SK-N-SH treated with all-trans-retinoic acid at 6 μM for 48 hours (cell line): ENCODE measurements around the gene LCP1.

ENCODE experiments used
- ATAC-seq: fragments of 200-7000 bp; cut with Tn5 transposase; 3 replicates; pipeline ENCODE4 v1.9.1; 2020; ENCODE audit warnings: mild to moderate bottlenecking, moderate library complexity
- ARNTL ChIP-seq: fragments of 450-650 bp; formaldehyde crosslinking; IDR thresholded peaks from 2 replicates; pipeline ENCODE4 v1.5.0; 2020; ENCODE audit warnings: low read depth, mild to moderate bottlenecking, moderate library complexity, borderline replicate concordance
- BACH2 ChIP-seq: fragments of 250-450 bp; sonication (Bioruptor Pico); IDR thresholded peaks from 2 replicates; pipeline ENCODE4 v1.9.0; 2021; ENCODE audit warnings: mild to moderate bottlenecking, borderline replicate concordance
- CSDC2 ChIP-seq: fragments of 250-450 bp; sonication (Bioruptor Pico); IDR thresholded peaks from 2 replicates; pipeline ENCODE4 v1.5.0; 2020; ENCODE audit warnings: mild to moderate bottlenecking, moderate library complexity
- ESRRG ChIP-seq: fragments of 250-450 bp; sonication (Bioruptor Pico); IDR thresholded peaks from 2 replicates; pipeline ENCODE4 v1.6.1; 2021; ENCODE audit warnings: mild to moderate bottlenecking
- GLIS3 ChIP-seq: fragments of 250-450 bp; sonication (Bioruptor Pico); IDR thresholded peaks from 2 replicates; pipeline ENCODE4 v1.5.0; 2020; ENCODE audit warnings: mild to moderate bottlenecking, moderate library complexity
- ISL1 ChIP-seq: fragments of 250-450 bp; sonication (Bioruptor Pico); IDR thresholded peaks from 2 replicates; pipeline ENCODE4 v2.1.2; 2022; ENCODE audit warnings: mild to moderate bottlenecking, moderate library complexity
- OSR1 ChIP-seq: fragments of 250-450 bp; sonication (Bioruptor Pico); IDR thresholded peaks from 2 replicates; pipeline ENCODE4 v1.8.0; 2022; ENCODE audit warnings: moderate library complexity, mild to moderate bottlenecking, inconsistent platforms
- PPARA ChIP-seq: fragments of 250-450 bp; sonication (Bioruptor Pico); IDR thresholded peaks from 2 replicates; pipeline ENCODE4 v1.5.0; 2020; ENCODE audit warnings: mild to moderate bottlenecking, borderline replicate concordance
- RARB ChIP-seq: fragments of 250-450 bp; sonication (Bioruptor Pico); IDR thresholded peaks from 2 replicates; pipeline ENCODE4 v1.8.0; 2021; ENCODE audit warnings: mild to moderate bottlenecking, moderate library complexity
- SNAI2 ChIP-seq: fragments of 250-450 bp; sonication (Bioruptor Pico); IDR thresholded peaks from 2 replicates; pipeline ENCODE4 v1.5.0; 2020; ENCODE audit warnings: mild to moderate bottlenecking, moderate library complexity
- TCF4 ChIP-seq: fragments of 250-450 bp; sonication (Bioruptor Pico); IDR thresholded peaks from 2 replicates; pipeline ENCODE4 v1.8.0; 2021; ENCODE audit warnings: mild to moderate bottlenecking, moderate library complexity, borderline replicate concordance
- ZC3H10 ChIP-seq: fragments of 250-450 bp; sonication (Bioruptor Pico); IDR thresholded peaks from 2 replicates; pipeline ENCODE4 v1.5.1; 2021; ENCODE audit warnings: mild to moderate bottlenecking, moderate library complexity
- ZFP3 ChIP-seq: fragments of 250-450 bp; sonication (Bioruptor Pico); IDR thresholded peaks from 2 replicates; pipeline ENCODE4 v1.5.0; 2020; ENCODE audit warnings: mild to moderate bottlenecking, moderate library complexity
- ZFP30 ChIP-seq: fragments of 450-650 bp; formaldehyde crosslinking; IDR thresholded peaks from 2 replicates; pipeline ENCODE4 v1.5.0; 2022; ENCODE audit warnings: mild to moderate bottlenecking, moderate library complexity
- ZNF70 ChIP-seq: fragments of 450-650 bp; formaldehyde crosslinking; IDR thresholded peaks from 2 replicates; pipeline ENCODE4 v1.5.0; 2020; ENCODE audit warnings: mild to moderate bottlenecking, moderate library complexity
- ZNF8 ChIP-seq: fragments of 450-650 bp; formaldehyde crosslinking; IDR thresholded peaks from 2 replicates; pipeline ENCODE4 v1.5.0; 2020; ENCODE audit warnings: mild to moderate bottlenecking, moderate library complexity
- TF ChIP-seq, protein P1 (sequence below): fragments of 250-450 bp; sonication (Bioruptor Pico); IDR thresholded peaks from 2 replicates; pipeline ENCODE4 v1.5.1; 2020; ENCODE audit warnings: low read depth, mild to moderate bottlenecking, moderate library complexity
- TF ChIP-seq, protein P2 (sequence below): fragments of 250-450 bp; sonication (Bioruptor Pico); IDR thresholded peaks from 2 replicates; pipeline ENCODE4 v1.8.0; 2020; ENCODE audit warnings: mild to moderate bottlenecking, moderate library complexity, borderline replicate concordance
- TF ChIP-seq, protein P3 (sequence below): fragments of 250-450 bp; sonication (Bioruptor Pico); IDR thresholded peaks from 2 replicates; pipeline ENCODE4 v1.8.0; 2021; ENCODE audit warnings: low read depth, mild to moderate bottlenecking, moderate library complexity, borderline replicate concordance
- TF ChIP-seq, protein P4 (sequence below): fragments of 250-450 bp; sonication (Bioruptor Pico); IDR thresholded peaks from 2 replicates; pipeline ENCODE4 v1.5.0; 2020; ENCODE audit warnings: mild to moderate bottlenecking, moderate library complexity

Gene LCP1

DNA sequence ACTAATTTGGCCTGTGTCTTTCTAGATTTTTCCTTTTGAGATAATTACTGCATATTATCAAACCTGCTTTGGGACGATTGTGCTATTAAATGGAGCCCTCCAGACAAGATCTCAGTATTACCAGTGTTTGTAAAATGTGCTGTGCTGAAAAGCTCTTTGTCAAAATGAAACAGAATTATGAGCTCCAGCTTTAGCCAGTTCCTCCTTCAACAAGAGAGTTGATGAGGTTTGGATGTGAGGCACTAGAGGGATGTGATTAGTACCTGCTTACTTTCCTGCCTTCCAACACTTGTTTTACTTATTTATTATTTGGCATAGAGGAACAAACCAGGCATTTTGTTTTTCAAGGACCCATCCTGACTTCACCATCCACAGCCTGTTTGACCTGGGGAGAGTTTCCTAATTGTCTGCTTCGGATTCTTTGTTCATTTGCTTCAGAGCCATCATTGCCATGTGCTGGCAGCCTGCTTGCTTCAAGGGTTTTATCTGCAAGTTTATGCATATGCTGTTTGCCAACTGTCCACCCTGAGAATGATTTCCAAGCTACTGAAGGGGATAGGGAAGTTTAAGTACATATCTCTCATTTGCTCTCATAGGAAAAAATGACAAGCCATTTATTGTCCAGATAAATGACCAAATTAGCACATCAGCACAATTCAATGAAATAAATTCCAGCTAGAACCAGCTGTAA is 44.2 kb downstream of the LCP1 start (continued):
- no peak for TF ChIP-seq ZNF70 (CRISPR knock-in tag)
- no peak for TF ChIP-seq ZFP30 (CRISPR knock-in tag)

DNA sequence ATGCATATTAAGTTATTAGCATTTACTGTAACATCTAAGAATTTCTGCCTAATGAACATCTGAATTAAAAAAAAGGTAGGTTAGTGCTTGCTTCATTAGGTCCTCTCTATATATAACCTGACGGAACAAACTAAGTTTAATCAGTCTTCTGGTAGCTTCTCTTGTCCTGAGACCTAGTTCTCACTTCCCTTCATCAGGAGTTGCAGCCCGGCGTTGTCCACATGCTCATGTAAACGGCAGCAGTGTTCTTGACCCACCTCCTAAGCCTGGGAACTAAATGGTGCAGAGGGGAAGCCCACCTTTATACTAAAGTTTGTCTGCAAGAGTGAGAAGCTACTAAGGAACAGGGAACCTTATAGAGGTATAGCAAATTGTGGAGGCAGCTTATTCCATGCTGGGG is 45.3 kb downstream of the LCP1 start:
- ATAC-seq, result no peak
- TF ChIP-seq, protein P1, sequence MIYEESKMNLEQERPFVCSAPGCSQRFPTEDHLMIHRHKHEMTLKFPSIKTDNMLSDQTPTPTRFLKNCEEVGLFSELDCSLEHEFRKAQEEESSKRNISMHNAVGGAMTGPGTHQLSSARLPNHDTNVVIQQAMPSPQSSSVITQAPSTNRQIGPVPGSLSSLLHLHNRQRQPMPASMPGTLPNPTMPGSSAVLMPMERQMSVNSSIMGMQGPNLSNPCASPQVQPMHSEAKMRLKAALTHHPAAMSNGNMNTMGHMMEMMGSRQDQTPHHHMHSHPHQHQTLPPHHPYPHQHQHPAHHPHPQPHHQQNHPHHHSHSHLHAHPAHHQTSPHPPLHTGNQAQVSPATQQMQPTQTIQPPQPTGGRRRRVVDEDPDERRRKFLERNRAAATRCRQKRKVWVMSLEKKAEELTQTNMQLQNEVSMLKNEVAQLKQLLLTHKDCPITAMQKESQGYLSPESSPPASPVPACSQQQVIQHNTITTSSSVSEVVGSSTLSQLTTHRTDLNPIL (CRISPR knock-in tag), result no peak
- TF ChIP-seq ZC3H10 (no peak), SNAI2 (CRISPR knock-in tag) (no peak), CSDC2 (CRISPR knock-in tag) (no peak), ESRRG (CRISPR knock-in tag) (no peak), BACH2 (CRISPR knock-in tag) (no peak), ZNF8 (CRISPR knock-in tag) (no peak), ZNF70 (CRISPR knock-in tag) (no peak), ISL1 (CRISPR knock-in tag) (no peak), TCF4 (CRISPR knock-in tag) (no peak), PPARA (no peak), RARB (no peak), ARNTL (CRISPR knock-in tag) (no peak), ZFP3 (no peak), GLIS3 (CRISPR knock-in tag) (no peak)
- TF ChIP-seq, protein P2, sequence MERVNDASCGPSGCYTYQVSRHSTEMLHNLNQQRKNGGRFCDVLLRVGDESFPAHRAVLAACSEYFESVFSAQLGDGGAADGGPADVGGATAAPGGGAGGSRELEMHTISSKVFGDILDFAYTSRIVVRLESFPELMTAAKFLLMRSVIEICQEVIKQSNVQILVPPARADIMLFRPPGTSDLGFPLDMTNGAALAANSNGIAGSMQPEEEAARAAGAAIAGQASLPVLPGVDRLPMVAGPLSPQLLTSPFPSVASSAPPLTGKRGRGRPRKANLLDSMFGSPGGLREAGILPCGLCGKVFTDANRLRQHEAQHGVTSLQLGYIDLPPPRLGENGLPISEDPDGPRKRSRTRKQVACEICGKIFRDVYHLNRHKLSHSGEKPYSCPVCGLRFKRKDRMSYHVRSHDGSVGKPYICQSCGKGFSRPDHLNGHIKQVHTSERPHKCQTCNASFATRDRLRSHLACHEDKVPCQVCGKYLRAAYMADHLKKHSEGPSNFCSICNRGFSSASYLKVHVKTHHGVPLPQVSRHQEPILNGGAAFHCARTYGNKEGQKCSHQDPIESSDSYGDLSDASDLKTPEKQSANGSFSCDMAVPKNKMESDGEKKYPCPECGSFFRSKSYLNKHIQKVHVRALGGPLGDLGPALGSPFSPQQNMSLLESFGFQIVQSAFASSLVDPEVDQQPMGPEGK (CRISPR knock-in tag), result no peak
- TF ChIP-seq, protein P3, sequence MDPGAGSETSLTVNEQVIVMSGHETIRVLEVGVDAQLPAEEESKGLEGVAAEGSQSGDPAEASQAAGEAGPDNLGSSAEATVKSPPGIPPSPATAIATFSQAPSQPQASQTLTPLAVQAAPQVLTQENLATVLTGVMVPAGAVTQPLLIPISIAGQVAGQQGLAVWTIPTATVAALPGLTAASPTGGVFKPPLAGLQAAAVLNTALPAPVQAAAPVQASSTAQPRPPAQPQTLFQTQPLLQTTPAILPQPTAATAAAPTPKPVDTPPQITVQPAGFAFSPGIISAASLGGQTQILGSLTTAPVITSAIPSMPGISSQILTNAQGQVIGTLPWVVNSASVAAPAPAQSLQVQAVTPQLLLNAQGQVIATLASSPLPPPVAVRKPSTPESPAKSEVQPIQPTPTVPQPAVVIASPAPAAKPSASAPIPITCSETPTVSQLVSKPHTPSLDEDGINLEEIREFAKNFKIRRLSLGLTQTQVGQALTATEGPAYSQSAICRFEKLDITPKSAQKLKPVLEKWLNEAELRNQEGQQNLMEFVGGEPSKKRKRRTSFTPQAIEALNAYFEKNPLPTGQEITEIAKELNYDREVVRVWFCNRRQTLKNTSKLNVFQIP (CRISPR knock-in tag), result no peak
- TF ChIP-seq, protein P4, sequence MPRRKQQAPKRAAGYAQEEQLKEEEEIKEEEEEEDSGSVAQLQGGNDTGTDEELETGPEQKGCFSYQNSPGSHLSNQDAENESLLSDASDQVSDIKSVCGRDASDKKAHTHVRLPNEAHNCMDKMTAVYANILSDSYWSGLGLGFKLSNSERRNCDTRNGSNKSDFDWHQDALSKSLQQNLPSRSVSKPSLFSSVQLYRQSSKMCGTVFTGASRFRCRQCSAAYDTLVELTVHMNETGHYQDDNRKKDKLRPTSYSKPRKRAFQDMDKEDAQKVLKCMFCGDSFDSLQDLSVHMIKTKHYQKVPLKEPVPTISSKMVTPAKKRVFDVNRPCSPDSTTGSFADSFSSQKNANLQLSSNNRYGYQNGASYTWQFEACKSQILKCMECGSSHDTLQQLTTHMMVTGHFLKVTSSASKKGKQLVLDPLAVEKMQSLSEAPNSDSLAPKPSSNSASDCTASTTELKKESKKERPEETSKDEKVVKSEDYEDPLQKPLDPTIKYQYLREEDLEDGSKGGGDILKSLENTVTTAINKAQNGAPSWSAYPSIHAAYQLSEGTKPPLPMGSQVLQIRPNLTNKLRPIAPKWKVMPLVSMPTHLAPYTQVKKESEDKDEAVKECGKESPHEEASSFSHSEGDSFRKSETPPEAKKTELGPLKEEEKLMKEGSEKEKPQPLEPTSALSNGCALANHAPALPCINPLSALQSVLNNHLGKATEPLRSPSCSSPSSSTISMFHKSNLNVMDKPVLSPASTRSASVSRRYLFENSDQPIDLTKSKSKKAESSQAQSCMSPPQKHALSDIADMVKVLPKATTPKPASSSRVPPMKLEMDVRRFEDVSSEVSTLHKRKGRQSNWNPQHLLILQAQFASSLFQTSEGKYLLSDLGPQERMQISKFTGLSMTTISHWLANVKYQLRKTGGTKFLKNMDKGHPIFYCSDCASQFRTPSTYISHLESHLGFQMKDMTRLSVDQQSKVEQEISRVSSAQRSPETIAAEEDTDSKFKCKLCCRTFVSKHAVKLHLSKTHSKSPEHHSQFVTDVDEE (CRISPR knock-in tag), result no peak

DNA sequence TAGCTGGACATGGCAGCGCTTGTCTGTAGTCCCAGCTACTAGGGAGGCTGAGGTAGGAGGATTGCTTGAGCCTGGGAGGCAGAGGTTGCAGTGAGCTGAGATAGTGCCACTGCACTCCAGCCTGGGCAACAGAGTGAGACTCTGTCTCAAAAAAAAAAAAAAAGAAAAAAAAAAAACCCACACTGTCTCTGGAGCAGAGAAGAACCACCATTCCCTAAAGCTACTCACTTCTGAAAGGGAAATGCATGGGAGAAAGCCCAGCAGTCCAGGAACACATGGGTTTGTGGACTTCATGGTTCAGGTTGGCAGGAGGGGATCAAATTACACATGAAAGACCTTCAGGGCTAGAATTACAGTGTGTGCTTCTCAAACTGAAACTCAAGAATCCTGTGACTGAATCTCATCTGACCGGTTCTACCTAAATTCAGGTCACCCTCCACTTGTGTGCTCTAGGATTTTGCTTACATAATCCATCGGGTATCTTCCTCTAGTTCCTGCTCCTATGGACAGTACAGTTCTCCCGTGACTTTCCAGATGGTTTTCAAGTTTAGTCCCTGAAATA is 46.9 kb downstream of the LCP1 start:
- peak; percentile 46; the same call in 1 of the 3 replicates for ATAC-seq
- TF ChIP-seq ZC3H10 (no peak), OSR1 (CRISPR knock-in tag) (no peak), ARNTL (CRISPR knock-in tag) (no peak), CSDC2 (CRISPR knock-in tag) (no peak), ISL1 (CRISPR knock-in tag) (no peak), BACH2 (CRISPR knock-in tag) (no peak), ZNF8 (CRISPR knock-in tag) (no peak), RARB (no peak), PPARA (no peak), GLIS3 (CRISPR knock-in tag) (no peak)
- TF ChIP-seq, protein P4 (CRISPR knock-in tag), result no peak
